NCI-H460 (cell line): ENCODE data around the gene UBXN1. TPM values are rescaled to one million over a fixed set of nuclear protein-coding genes. Genes with fewer than 3 reads are reported as not detected.
"Not testable (repeated sequence)": the region's sequence is repeated elsewhere in the genome, so short reads cannot be mapped to it uniquely, and the experiment has no call there.

Source experiments
- DNase-seq: peaks from one replicate; pipeline ENCODE4 v3.0.0-alpha.2; 2016; ENCODE audit warnings: low read depth; ENCODE audit errors: extremely low read depth
- total RNA-seq: library from RNA; depleted of rRNA; stranded (reverse); fragments of >200 nt; shearing (Covaris generic); gene quantifications from 2 replicates; pipeline ENCODE4 v1.2.3, GENCODE V29; 2014

Gene UBXN1
- total RNA-seq, 1 experiment from 2014 or later: 82.6 TPM

DNA sequence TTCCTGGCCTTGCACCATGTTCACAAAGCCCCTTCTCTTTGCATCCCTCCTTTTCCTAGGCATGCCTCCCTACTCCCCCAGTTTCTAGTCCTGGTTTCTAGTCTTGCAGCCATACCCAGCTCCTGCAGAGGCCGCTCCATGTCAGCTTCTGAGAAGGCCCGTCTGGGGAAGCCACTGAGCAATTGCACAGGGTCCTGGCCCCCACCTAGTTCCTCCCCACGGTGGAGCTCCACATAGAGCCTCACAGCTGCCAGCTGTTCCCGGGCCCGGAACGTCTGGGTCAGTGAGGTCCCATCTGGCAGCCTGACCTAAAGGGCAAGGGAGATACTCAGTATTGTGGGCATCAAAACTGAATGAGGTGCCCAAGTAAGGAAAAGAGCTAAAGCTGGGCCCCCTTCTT lies 2.2 kb downstream of the UBXN1 start:
- no peak for DNase-seq

- not testable (repeated sequence) for DNase-seq
Measured at GRCh38 chr11:62675415-62675814, 3.5 kb downstream of the UBXN1 start.

GRCh38 chr11:62673196-62673525 lies 5.7 kb downstream of the UBXN1 start:
- DNase-seq: no peak

GRCh38 chr11:62671608-62672389 lies 7.1 kb downstream of the UBXN1 start, which contains the start of the genes LBHD1 and UQCC3:
TSS of gene LBHD1 (minus strand) at chr11:62672267. CDS start at chr11:62670031, 2,236 bp downstream.
TSS of gene UQCC3 (plus strand) at chr11:62671673. CDS start at chr11:62671746, 73 bp downstream.
- peak; percentile 67 for DNase-seq

DNA sequence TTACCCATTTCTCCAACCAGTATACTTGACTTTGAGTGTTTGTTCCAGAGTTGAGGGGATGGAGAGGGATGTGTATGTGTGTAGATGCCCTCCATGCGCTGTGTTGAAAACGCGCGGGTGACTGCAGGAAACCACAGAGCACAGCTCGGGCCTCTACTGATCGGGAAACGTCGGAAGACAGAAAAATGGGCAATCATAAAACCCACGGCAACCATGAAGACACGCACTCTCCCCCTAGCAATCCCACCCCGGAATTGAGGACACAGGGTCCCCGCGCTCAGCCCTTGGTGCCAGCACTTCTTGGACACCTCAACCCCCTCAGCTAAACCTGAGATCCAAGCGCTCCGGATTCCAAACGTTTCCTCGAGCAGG lies 7.7 kb downstream of the UBXN1 start:
- no peak for DNase-seq

- DNase-seq: no peak
Measured at GRCh38 chr11:62669420-62670161, 9.3 kb downstream of the UBXN1 start.

- DNase-seq: no peak
Measured at GRCh38 chr11:62667460-62667859, 11.4 kb downstream of the UBXN1 start.

DNA sequence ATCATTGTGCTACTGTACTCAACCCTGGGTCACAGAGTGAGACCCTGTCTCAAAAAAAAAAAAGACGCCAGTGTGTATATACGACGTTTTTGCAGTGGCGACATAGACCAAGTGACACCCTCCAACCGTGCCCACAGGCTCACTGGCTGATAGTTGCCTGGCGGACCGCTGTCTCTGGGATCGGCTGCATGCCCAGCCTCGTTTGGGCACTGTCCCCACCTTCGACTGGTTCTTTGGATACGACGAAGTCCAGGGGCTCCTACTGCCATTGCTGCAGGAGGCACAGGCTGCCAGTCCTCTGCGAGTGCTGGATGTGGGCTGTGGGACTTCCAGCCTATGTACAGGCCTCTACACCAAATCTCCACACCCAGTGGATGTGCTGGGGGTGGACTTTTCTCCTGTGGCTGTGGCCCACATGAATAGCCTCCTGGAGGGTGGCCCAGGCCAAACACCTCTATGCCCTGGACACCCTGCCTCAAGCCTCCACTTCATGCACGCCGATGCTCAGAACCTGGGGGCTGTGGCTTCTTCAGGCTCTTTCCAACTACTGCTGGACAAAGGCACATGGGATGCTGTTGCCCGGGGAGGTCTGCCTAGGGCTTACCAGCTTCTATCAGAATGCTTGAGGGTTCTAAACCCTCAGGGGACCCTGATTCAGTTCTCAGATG lies 12.5 kb downstream of the UBXN1 start:
- no peak for DNase-seq

DNA sequence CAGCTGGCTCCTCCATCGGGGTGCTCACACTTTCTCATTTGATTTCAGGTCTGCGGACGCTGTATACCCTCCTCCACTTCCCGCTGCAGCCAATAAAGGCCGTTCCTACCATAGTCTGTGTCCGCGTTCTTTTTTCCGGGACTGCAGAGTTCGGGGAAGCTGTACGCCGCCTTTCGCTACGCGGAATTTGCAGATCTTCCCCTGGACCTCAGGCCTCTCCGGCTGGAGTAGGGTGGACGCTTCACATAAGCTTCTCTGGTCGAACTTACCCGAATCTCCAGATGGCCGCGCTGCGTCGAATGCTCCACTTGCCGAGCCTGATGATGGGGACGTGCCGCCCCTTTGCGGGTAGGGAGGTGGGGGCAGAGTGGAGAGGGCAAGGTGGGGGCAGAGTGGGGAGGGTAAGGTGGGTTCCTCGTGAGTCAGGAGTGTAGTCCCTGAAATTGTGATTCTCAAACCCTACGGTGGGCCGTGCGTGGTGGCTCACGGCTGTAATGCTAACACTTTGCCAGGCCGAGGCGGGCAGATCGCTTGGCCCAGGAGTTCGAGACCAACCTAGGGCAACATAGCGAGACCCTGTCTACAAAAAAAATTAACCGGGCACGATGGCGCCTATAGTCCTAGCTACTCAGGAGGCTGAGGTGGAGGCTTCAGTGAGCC lies 13.1 kb downstream of the UBXN1 start:
- no peak for DNase-seq

DNA sequence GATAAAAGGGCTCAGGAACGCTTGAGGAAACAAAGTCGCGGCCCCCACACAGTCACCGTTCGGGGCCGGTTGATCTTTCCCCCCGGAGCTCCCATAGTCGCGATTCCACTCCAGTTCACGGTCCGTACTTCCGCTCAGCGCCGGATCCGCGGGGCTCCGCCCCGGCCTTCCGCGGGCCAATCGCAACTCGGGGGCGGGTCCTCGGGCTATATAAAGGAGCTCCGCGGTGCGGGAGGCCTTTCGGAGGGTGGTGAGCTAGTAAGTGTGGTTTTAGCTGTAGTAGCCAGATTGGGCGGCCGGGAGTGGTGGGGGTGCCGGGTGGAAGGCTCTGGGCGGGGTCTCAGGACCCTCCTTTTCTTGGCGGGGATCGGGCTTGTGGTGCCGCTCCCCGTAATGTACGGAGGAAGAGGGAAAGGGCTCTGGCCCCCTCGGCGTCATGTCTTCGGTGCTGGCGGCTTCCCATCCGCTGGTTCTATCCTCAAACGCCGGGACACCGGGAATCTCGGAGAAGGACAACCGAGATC lies 13.7 kb downstream of the UBXN1 start, which contains the start of the genes C11orf98 and CSKMT:
Gene C11orf98, minus strand, starts transcription at position 136 of the 524 bp plus-strand sequence. Its CDS starts 41 bp downstream, at position 95.
Gene CSKMT, plus strand, starts transcription at position 238 of the 524 bp plus-strand sequence. CDS start 568 bp downstream, outside the sequence.
- peak; percentile 87 for DNase-seq

GRCh38 chr11:62664405-62665074 lies 14.3 kb downstream of the UBXN1 start:
- no peak for DNase-seq

DNA sequence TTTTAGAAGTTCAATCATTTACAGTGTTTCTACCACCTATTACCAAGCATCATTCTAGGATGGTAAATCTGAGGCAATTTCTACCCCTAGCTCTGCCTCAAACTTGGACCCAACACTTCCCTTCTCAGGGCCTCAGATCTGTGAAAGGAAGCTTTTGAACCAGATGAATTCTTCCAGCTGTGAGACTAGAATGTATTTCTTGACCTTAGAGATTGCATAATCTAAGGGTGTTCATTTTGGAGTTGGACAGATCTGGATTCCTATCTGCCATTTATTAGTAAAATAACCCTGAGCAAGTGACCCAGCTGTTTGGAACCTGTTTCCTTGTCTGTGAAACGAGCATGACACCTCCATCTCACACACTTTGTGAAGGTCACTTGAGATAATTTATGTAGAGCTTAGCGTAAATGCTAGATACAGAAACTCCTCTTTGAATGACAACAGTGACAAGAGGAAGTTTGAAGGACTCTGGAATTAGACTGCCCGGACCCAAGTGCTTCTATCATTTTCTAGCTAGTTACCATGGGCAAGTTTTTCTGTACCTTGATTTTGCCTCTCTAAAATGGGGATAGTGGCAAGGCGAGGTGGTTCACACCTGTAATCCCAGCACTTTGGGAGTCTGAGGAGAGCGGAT lies 22.0 kb downstream of the UBXN1 start:
- no peak for DNase-seq

GRCh38 chr11:62654297-62654696 lies 24.6 kb downstream of the UBXN1 start:
- no peak for DNase-seq

DNA sequence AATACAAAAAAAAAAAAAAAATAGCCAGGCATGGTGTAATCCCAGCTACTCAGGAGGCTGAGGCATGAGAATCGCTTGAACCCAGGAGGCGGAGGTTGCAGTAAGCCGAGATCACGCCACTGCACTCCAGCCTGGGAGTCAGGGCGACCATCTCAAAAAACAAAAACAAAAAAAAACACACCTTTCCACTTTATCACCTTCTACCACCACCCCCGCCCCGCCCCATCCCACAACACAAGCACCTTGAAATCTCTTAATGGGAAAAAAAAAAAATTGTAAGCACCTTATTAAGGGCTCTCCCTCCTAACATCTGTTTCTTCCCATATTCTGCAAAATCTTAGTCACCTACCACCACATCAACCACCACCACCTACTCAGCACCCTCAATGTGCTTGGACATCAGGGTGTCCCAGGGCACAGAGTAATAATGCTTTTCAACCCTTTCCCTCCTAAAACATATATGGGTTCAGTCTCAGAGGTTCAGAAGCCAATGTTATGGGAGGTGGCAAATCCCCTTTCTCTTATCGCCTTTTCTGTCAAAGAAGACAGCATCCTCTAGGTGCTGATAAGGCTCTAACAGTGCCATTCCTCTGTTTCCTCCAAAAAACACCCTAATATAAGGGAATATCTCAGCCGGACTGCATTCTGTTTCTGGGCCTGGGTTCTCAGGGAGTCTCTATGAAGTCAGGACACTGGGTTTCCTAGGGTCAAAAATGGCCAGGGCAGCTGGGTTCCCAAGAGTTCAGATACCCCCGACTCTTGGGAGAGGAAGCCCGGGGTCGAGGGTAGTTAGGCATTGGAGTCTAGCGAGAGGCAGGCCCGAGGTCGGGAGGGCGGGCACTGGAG lies 26.5 kb downstream of the UBXN1 start:
- DNase-seq: no peak

GRCh38 chr11:62650283-62650682 lies 28.6 kb downstream of the UBXN1 start:
- DNase-seq: not testable (repeated sequence)

DNA sequence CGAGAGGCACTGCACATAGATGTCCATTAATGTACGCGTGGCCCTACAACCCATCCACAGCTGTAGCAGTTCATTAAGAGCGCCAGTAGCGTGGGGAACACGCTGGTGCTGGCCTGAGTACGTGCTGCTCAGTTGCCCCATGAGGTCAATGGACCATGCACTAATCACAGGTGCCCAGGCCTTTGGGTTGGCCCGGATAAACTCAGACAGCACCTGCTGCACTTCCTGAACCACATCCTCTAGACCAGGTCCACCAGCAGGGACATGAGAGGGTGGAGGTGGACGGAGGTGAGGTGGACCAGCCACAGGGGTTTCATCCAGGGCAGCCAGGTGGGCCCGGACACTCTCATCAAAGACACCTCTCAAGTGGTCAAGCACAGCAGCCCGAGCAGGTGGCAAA lies 29.4 kb downstream of the UBXN1 start:
- DNase-seq: no peak

DNA sequence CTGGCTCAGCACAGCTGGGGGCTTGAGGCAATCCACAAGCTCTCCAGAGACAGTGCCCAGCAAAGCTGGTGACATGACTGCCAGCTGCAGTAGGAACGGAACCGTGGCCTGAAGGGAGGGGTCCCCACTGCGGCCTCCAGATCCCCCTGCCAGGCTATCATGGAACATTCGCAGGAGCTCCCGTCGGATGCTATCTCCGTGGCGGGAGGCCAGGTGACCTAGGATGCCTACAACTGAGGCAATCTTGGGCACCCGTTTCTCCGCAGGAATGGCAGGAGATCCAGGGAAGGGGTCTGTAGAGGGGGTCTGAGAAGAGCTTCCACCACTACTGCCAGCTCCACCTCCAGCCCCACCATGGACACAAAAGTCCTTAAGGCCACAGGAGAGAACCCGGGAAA lies 29.9 kb downstream of the UBXN1 start:
- DNase-seq: no peak

DNA sequence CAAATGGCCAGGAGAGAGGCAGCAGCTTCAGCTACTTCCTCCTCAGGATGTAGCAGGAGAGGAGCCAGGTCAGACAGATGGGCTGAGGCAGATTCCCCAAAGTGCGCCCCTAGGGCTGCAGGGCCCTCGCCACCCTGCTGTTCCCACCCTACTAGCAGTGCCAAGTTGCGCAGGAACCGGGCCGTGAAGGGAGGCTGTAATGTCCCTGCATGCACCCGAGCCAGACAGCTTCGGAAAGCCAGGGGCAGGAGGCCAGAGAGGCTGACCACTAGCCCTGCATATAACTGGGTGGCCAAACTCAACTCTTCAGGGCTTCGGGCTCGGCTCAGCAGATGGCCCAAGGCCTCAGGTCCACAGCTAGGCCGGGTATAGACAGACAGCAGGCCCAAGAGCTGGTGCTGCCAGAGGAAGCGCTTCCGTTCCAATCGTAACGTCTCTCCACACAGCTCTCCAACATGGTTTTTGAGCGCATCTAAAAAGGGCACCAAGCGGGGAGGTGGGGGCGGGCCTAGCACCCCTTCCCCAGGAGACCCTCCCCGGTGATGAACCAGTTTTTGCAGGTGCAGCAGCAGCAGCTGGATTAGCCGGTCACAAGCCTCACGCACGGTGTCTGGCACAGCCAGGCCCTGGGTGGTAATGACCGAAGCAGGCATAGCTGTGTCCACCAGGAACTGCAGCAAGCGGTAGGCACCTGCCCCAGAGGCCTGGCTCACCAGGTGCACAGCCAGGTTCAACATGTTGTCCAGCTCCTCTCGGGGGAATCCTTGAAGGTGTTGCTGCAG lies 30.5 kb downstream of the UBXN1 start:
- DNase-seq: no peak
